Left renal pelvis (tissue), 4 donors: ENCODE measurements around the gene TRPM6. TPM values are rescaled to one million over a fixed set of nuclear protein-coding genes. Genes with fewer than 3 reads are reported as not detected.
"Not testable (repeated sequence)": the region's sequence is repeated elsewhere in the genome, so short reads cannot be mapped to it uniquely, and the experiment has no call there.

ENCODE experiments used
- DNase-seq, 4 donors: peaks; one replicate each; pipeline ENCODE4 v3.0.0-alpha.2; 2013; ENCODE audit warnings: low read depth in 4 of 4, low spot score in 3 of 4
- polyA plus RNA-seq, 4 donors: library from polyadenylated mRNA; unstranded; fragments of 120-200 nt; gene quantifications; one replicate each; pipeline ENCODE4 v1.2.1, GENCODE V29; 2013; ENCODE audit not compliant: insufficient read length in 4 of 4

Gene TRPM6
- polyA plus RNA-seq, 4 donors: 0.08 to 1.1 (median 0.88) TPM

DNA sequence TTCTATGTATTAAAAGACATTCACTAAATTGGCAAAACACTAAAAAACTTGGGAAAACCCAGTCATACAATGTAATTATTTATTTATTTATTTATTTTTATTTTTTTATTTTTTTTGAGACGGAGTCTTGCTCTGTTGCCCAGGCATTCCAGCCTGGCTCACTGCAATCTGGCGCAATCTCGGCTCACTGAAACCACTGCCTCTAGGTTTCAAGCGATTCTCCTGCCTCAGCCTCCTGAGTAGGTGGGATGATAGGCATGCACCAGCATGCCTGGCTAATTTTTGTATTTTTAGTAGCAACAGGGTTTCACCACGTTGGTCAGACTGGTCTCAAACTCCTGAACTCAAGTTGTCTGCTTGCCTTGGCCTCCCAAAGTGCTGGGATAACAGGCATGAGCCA is 27.5 kb downstream of the TRPM6 start:
- not testable (repeated sequence) for DNase-seq

GRCh38 chr9:74859786-74860185 is 27.9 kb downstream of the TRPM6 start:
- DNase-seq: no peak

- DNase-seq: no peak
These were observed 28.8 kb downstream of the TRPM6 start for GRCh38 chr9:74858751-74859414.

DNA sequence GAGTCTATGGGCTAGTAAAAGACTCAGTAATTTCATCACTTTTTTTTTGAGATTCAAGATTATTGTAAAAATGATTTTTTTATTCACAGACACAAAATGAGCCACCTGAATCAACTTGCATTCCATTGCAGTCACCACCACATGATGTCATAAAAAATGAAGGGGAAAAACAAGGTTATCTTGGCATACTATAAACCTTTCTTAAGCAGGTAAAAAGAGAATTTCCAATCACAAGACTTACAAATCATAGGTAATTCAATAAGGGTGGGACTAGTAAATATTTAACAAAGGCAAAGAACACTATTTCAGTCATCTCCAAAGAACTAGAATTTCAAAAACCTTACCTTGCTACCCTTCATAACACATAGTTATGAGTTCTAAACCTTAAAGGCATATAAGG is 30.7 kb downstream of the TRPM6 start:
- no peak for DNase-seq

DNA sequence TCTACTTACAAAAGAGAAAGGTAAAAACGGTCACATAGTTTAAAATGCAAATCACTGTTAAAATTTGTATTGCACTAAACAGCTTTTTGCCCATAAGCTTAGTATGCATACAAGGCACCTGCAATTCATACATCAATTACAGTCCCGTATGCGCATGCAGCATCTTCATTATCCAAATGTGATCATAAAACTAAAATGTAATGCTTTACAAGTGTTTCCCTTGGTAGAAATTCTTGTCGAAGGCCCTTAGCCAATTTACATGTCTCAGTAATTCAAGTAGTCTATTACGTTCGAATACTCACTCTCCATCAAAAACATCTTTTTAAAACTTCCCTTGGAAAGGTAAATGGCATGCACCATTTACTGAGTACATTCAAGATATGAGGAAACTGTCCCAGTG is 32.6 kb downstream of the TRPM6 start:
- DNase-seq: no peak

DNA sequence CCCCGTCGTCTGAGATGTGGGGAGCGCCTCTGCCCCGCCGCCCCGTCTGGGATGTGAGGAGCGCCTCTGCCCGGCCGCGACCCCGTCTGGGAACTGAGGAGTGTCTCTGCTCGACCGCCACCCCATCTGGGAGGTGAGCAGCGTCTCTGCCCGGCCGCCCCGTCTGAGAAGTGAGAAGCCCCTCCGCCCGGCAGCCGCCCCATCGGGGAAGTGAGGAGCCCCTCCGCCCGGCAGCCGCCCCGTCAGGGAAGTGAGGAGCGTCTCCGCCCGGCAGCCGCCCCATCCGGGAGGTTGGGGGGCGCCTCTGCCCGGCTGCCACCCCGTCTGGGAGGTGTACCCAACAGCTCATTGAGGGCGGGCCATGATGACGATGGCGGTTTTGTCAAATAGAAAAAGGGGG is 34.7 kb downstream of the TRPM6 start:
- DNase-seq: not testable (repeated sequence)

GRCh38 chr9:74848153-74848525 is 39.6 kb downstream of the TRPM6 start:
- DNase-seq: no peak

DNA sequence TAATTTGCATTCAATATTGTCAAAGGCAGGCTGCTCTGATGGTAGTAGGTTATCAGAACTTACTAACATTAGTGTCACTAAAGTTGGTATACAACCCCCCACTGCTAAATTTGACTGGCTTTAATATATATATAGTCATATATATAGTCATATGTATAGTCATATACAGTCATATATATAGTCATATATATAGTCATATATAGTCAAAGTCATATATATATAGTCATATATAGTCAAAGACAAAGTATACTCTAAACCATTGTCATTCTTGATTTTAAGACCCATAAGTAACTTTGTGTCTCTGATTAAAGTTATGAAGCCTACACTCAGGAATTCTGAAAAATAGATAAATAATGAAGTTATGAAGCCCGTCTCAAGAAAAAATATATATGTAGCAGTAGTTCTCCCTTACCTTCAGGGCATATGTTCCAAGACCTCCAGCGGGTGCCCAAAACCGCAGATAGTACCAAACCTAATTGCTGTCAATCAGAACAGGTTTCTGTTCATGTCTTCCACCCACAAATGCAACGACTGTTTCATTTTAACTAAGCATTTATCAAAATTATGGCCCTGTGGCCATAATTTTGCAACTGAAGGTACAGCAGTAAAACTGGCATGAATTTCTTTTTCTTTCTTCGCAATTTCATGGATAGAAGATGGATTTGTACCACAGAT is 40.1 kb downstream of the TRPM6 start:
- DNase-seq: no peak

GRCh38 chr9:74846766-74847165 is 41.0 kb downstream of the TRPM6 start:
- no peak for DNase-seq

GRCh38 chr9:74838351-74838750 is 49.4 kb downstream of the TRPM6 start:
- DNase-seq: no peak

DNA sequence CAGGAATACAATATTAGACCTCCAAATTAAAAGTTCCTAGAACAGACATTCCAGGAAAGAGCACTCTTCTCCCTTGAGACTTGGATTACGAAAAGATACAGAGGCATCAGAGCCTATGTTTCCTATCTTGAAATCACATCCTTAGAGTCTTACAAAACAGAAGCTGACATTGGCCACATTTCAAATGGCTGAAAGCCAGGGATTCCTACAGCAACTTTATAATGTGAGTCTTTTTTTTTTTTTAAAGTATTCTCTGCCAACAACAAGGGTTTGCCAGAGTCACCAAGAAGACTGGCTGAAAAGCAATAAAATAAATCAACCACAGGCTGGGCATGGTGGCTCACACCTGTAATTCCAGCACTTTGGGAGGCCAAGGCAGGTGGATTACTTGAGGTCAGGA is 63.1 kb downstream of the TRPM6 start:
- DNase-seq: no peak

DNA sequence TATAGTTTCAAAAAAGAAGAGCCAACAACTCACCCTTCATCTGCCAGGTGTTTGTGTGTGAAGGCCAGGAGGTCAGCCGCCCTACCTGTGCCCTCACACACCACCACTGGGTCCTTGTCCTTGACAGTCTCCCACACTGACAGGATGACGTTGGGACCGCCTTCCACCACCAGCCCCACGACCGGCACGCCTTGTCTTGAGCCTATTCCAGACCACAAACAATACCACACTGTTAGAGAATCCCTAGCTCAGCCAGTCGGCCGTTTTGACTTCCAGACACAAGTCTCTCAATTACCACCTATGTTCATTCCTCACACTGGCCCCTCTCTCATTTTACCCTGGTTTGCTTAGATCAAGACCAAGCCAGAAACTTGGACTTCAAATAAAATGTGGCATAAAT is 66.1 kb downstream of the TRPM6 start:
- DNase-seq: no peak

GRCh38 chr9:74817816-74818215 is 69.9 kb downstream of the TRPM6 start:
- DNase-seq: no peak

GRCh38 chr9:74817281-74817810 is 70.4 kb downstream of the TRPM6 start:
- no peak for DNase-seq

DNA sequence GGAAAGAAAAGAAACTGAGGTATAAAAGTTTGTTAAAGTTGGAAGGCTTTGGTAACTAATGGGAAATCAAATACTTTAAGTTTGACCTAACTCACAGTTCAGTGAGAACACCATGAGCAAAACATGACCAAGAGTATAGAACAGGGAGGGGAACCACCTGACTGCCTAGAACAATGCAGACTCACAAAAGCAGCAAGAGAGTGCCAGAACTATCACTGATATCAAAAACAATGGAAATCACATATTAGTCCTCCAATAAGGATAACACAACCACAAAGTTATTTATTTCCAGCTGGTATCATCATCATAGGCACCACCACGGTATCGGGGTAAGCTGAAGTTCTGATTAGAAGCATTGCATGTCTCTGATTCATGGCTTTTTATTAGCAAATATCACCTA is 77.5 kb downstream of the TRPM6 start:
- no peak for DNase-seq

DNA sequence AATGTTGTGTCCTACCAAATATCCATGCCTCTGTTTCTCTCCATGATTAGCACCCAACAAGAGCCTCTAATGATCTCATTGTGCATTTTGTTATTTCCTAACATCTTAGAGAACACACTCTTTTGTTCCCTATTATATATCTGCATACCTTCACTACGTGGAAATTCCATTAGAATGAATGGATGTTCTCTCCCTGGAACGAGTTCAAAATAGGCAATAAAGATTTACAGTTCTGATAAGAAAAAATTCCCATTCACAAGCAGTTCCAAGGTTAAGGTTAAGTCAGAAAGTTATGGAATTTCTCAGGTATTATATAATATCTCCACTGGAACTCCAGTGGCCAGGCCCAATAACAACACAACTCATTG is 83.7 kb downstream of the TRPM6 start:
- no peak for DNase-seq

GRCh38 chr9:74803376-74804017 is 84.2 kb downstream of the TRPM6 start:
- DNase-seq: no peak

DNA sequence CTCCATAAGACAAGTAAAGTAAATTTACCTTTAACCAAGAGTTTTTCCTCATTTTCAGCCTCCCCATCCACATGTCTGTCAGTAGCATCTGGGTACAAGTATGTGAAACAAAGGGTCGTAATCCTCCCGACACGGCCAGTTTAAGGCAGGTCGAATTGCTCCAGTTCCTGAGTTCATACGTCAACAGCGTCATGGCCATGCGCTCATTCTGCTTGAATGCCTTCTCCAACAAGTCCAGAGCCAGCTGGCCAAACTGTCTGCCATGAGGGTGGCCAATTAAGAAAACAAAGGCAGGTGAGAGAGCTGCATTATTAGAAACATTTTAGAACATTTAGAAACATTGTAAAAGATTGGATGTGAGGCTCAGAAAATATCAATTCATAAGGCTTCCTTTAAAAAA is 87.5 kb downstream of the TRPM6 start:
- no peak for DNase-seq

DNA sequence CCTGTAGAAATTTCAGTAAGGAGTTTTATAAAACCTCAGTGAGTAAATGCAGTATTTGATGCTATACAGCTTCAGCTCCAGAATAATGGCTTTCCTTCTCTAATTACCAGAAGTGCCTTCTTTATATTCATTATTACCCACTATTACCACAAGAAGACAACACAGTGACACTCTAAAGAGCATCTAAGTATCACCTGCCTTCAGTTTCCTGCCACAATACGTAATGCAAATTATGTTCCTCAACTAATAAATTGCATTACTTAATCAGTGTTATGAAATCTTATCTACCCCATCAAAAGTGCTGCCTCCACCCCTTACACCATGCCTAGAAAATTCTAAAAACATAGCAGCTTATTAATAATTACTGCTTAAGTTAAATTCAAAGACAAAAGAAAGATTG is 91.9 kb downstream of the TRPM6 start:
- DNase-seq: no peak

GRCh38 chr9:74795081-74795480 is 92.6 kb downstream of the TRPM6 start:
- DNase-seq: no peak

- DNase-seq: no peak
These were observed 103.2 kb downstream of the TRPM6 start for GRCh38 chr9:74784506-74784905.

- no peak for DNase-seq
These were observed 104.3 kb downstream of the TRPM6 start for GRCh38 chr9:74783408-74783807.
